ENCODE results near the gene FAM50B. TPM values are rescaled to one million over a fixed set of nuclear protein-coding genes. Genes with fewer than 3 reads are reported as not detected.
"Not testable (repeated sequence)": the region's sequence is repeated elsewhere in the genome, so short reads cannot be mapped to it uniquely, and the experiment has no call there.

FAM50B gene
- total RNA-seq, 2 experiments from 2014 or later = 7.5 to 8.5 TPM

GRCh38 chr6:3844097-3844463, 5.1 kb upstream of the FAM50B start:
- CTCF ChIA-PET = no interaction called here
- POLR2A ChIA-PET = no interaction called here

GRCh38 chr6:3847521-3847920, 1.7 kb upstream of the FAM50B start:
- POLR2A ChIA-PET = no interaction called here

GRCh38 chr6:3848380-3848779, 793 bp upstream of the FAM50B start:
- CTCF ChIA-PET = interaction anchor here (0.6 to 1.9 kb wide), 16 partner anchors 8 to 173 kb away, joined by 3 to 9 read pairs (median 4); a partner anchor contains a TSS

More at GRCh38 chr6:3847521-3847920, 1.7 kb upstream of the FAM50B start:
- CTCF ChIA-PET = interaction anchor here (0.6 to 1.1 kb wide), 2 partner anchors 143 to 1468 kb away, joined by 4 to 5 read pairs; no protein-coding TSS in a partner anchor

GRCh38 chr6:3849681-3850450, 693 bp downstream of the FAM50B start:
- ChIA-PET POLR2A (no interaction called here), CTCF (interaction anchor here (1.0 to 1.9 kb wide), 10 partner anchors 12 to 172 kb away, joined by 3 to 9 read pairs (median 4); a partner anchor contains a TSS)

More at GRCh38 chr6:3848380-3848779, 793 bp upstream of the FAM50B start:
- POLR2A ChIA-PET = interaction anchor here (1.2 kb wide), 1 partner anchor 170 kb away, joined by 3 read pairs; no protein-coding TSS in a partner anchor

- POLR2A ChIA-PET = no interaction called here
- CTCF ChIA-PET = interaction anchor here (1.1 kb wide), 1 partner anchor 11 kb away, joined by 4 read pairs; no protein-coding TSS in a partner anchor
Observed at GRCh38 chr6:3850451-3851203, 1.5 kb downstream of the FAM50B start.

- POLR2A ChIA-PET = no interaction called here
- CTCF ChIA-PET = no interaction called here
Observed at GRCh38 chr6:3851839-3852238, 2.7 kb downstream of the FAM50B start.

GRCh38 chr6:3852391-3852790, 3.2 kb downstream of the FAM50B start:
- POLR2A ChIA-PET = no interaction called here
- CTCF ChIA-PET = no interaction called here

GRCh38 chr6:3855866-3856265, 6.7 kb downstream of the FAM50B start:
- ChIA-PET POLR2A (no interaction called here), CTCF (no interaction called here)

- POLR2A ChIA-PET = no interaction called here
- CTCF ChIA-PET = no interaction called here
Observed at GRCh38 chr6:3856576-3856975, 7.4 kb downstream of the FAM50B start.

GRCh38 chr6:3857468-3858456, 8.6 kb downstream of the FAM50B start:
- POLR2A ChIA-PET = no interaction called here

GRCh38 chr6:3859878-3860552, 10.8 kb downstream of the FAM50B start:
- ChIA-PET CTCF (no interaction called here), POLR2A (no interaction called here)

More at GRCh38 chr6:3857468-3858456, 8.6 kb downstream of the FAM50B start:
- CTCF ChIA-PET = no interaction called here

GRCh38 chr6:3861424-3861823, 12.3 kb downstream of the FAM50B start:
- POLR2A ChIA-PET = no interaction called here
- CTCF ChIA-PET = interaction anchor here (1.6 to 1.8 kb wide), 2 partner anchors 10 to 12 kb away, joined by 4 to 8 read pairs; partner anchors contain the start of gene FAM50B

- CTCF ChIA-PET = interaction anchor here (1.6 to 1.8 kb wide), 2 partner anchors 11 to 13 kb away, joined by 4 to 8 read pairs; partner anchors contain the start of gene FAM50B
- POLR2A ChIA-PET = no interaction called here
Observed at GRCh38 chr6:3862038-3862437, 12.9 kb downstream of the FAM50B start.

- CTCF ChIA-PET, POLR2A ChIA-PET: not testable (repeated sequence)
Observed at GRCh38 chr6:3863322-3863721, 14.1 kb downstream of the FAM50B start.

GRCh38 chr6:3865463-3865862, 16.3 kb downstream of the FAM50B start:
- ChIA-PET POLR2A (no interaction called here), CTCF (no interaction called here)

GRCh38 chr6:3867641-3868502, 18.7 kb downstream of the FAM50B start:
- ChIA-PET POLR2A (no interaction called here), CTCF (interaction anchor here (1.1 kb wide), 1 partner anchor 19 kb away, joined by 4 read pairs; the partner anchor contains the start of gene FAM50B)

GRCh38 chr6:3868544-3868943, 19.4 kb downstream of the FAM50B start:
- ChIA-PET CTCF (interaction anchor here (1.1 kb wide), 1 partner anchor 20 kb away, joined by 4 read pairs; the partner anchor contains the start of gene FAM50B), POLR2A (no interaction called here)

- ChIA-PET CTCF (no interaction called here), POLR2A (no interaction called here)
Observed at GRCh38 chr6:3869284-3869631, 20.1 kb downstream of the FAM50B start.

Data from activated CD8-positive, alpha-beta memory T cell treated with anti-CD3 and anti-CD28 coated beads for 36 hours (primary cell).